HL-60 (cell line): ENCODE results near the gene CNTN5.

Source experiments
- DNase-seq, 2 experiments: peaks; one replicate each; pipeline ENCODE4 v3.0.0-alpha.2; 2010 to 2020; ENCODE audit warnings: low read depth in 1 of 2, low spot score in 1 of 2
- H3K27ac ChIP-seq: fragments of 250-450 bp; sonication (Bioruptor Pico); replicated peaks from 2 replicates; pipeline ENCODE4 v1.5.1; 2020; ENCODE audit warnings: mild to moderate bottlenecking, moderate library complexity
- H3K27me3 ChIP-seq: fragments of 250-450 bp; sonication (Bioruptor Pico); 2 replicates; pipeline ENCODE4 v1.5.1; 2021; ENCODE audit warnings: mild to moderate bottlenecking, moderate library complexity; ENCODE audit not compliant: insufficient read depth, poor library complexity, severe bottlenecking
- H3K4me3 ChIP-seq: replicated peaks from 2 replicates; pipeline ENCODE4 v1.5.1; 2011; ENCODE audit warnings: mild to moderate bottlenecking, control low read depth, low read length; ENCODE audit not compliant: insufficient read depth
- CTCF ChIP-seq: IDR thresholded peaks from one replicate; pipeline ENCODE4 v1.5.1; 2011; ENCODE audit warnings: low read length, control low read depth, inconsistent platforms; ENCODE audit not compliant: insufficient read depth
- GABPA ChIP-seq: IDR thresholded peaks from 2 replicates; pipeline ENCODE4 v1.6.1; 2012; ENCODE audit warnings: low read depth
- POLR2AphosphoS5 ChIP-seq: IDR thresholded peaks from 2 replicates; pipeline ENCODE4 v1.6.1; 2012; ENCODE audit warnings: low read depth
- REST ChIP-seq: IDR thresholded peaks from 2 replicates; pipeline ENCODE4 v1.6.1; 2012; ENCODE audit warnings: low read depth; ENCODE audit not compliant: insufficient replicate concordance
- SPI1 ChIP-seq: IDR thresholded peaks from 2 replicates; pipeline ENCODE4 v1.6.1; 2012; ENCODE audit warnings: low read depth, mild to moderate bottlenecking, borderline replicate concordance

Gene CNTN5

GRCh38 chr11:100340466-100341319 lies 1319.9 kb downstream of the CNTN5 start:
- DNase-seq: no peak
- Histone ChIP-seq H3K27me3 (no peaks in the 10 kb centered on the region), H3K27ac (no peak overlapping the region), H3K4me3 (no peak overlapping the region)
- TF ChIP-seq SPI1 (no peak), CTCF (no peak), POLR2AphosphoS5 (no peak), REST (no peak), GABPA (no peak)

GRCh38 chr11:100353083-100353482 lies 1332.3 kb downstream of the CNTN5 start:
- no peak for DNase-seq
- TF ChIP-seq POLR2AphosphoS5: no peak
- no peak for TF ChIP-seq GABPA
- TF ChIP-seq SPI1: no peak
- TF ChIP-seq CTCF: no peak
- TF ChIP-seq REST: no peak

GRCh38 chr11:100354736-100355135 lies 1334.0 kb downstream of the CNTN5 start:
- H3K27ac ChIP-seq: no peak overlapping the region
- no peak overlapping the region for H3K4me3 ChIP-seq
- no peak for TF ChIP-seq CTCF
- no peak for TF ChIP-seq REST
- TF ChIP-seq GABPA: no peak
- no peak for TF ChIP-seq SPI1
- no peak for TF ChIP-seq POLR2AphosphoS5
- DNase-seq: no peak
- H3K27me3 ChIP-seq: no peaks in the 10 kb centered on the region

More at GRCh38 chr11:100353083-100353482, 1332.3 kb downstream of the CNTN5 start:
- Histone ChIP-seq H3K27ac (no peak overlapping the region), H3K27me3 (no peaks in the 10 kb centered on the region), H3K4me3 (no peak overlapping the region)
